SU-DHL-6 (cell line): ENCODE results near the gene LCORL.
"Not testable (repeated sequence)": the region's sequence is repeated elsewhere in the genome, so short reads cannot be mapped to it uniquely, and the experiment has no call there.

Source experiments
- H2AFZ ChIP-seq: fragments of 200-600 bp; sonication (generic); 2 replicates; pipeline ENCODE4 v1.6.1; 2014; ENCODE audit warnings: low read depth, mild to moderate bottlenecking, moderate library complexity, mixed read lengths, antibody characterized with exemption, low read length; ENCODE audit not compliant: severe bottlenecking
- H3F3A ChIP-seq: fragments of 200-600 bp; shearing (Covaris generic); 2 replicates; pipeline ENCODE4 v1.6.0; 2016; ENCODE audit warnings: antibody characterized with exemption, mild to moderate bottlenecking; ENCODE audit not compliant: insufficient read depth
- H3K27ac ChIP-seq: fragments of 200-600 bp; sonication (generic); 2 replicates; pipeline ENCODE4 v1.5.1; 2016; ENCODE audit warnings: low read depth, mild to moderate bottlenecking, low read length, moderate library complexity, mixed read lengths
- H3K27me3 ChIP-seq: fragments of 200-600 bp; sonication (generic), shearing (Covaris generic); 2 replicates; pipeline ENCODE4 v1.6.0; 2014; ENCODE audit warnings: mild to moderate bottlenecking, low read length
- H3K36me3 ChIP-seq: fragments of 200-600 bp; sonication (generic); 2 replicates; pipeline ENCODE4 v1.6.1; 2014; ENCODE audit warnings: mild to moderate bottlenecking, low read length, mixed read lengths
- H3K4me2 ChIP-seq: fragments of 300-600, 200-600 bp; shearing (Covaris generic), sonication (generic); 2 replicates; pipeline ENCODE4 v1.6.0; 2014; ENCODE audit warnings: low read length, low read depth, mild to moderate bottlenecking; ENCODE audit not compliant: poor library complexity, severe bottlenecking
- H3K4me3 ChIP-seq: fragments of 200-600 bp; sonication (generic); 2 replicates; pipeline ENCODE4 v1.5.1; 2014; ENCODE audit warnings: antibody characterized with exemption, low read length, mild to moderate bottlenecking, mixed read lengths; ENCODE audit not compliant: insufficient read depth, poor library complexity, severe bottlenecking
- H3K79me2 ChIP-seq: fragments of 200-600 bp; sonication (generic); 2 replicates; pipeline ENCODE4 v1.6.1; 2014; ENCODE audit warnings: mild to moderate bottlenecking, low read length, moderate library complexity; ENCODE audit not compliant: insufficient read depth
- H3K9ac ChIP-seq: fragments of 200-600 bp; sonication (generic); 2 replicates; pipeline ENCODE4 v1.7.0; 2014; ENCODE audit warnings: mild to moderate bottlenecking, low read length
- H3K9me2 ChIP-seq: fragments of 200-600 bp; sonication (generic); replicated peaks from 2 replicates; pipeline ENCODE4 v1.6.1; 2014; ENCODE audit warnings: low read length; ENCODE audit not compliant: insufficient read depth
- H3K9me3 ChIP-seq: fragments of 200-600 bp; sonication (generic); 2 replicates; pipeline ENCODE4 v1.6.1; 2014; ENCODE audit warnings: low read length, mixed read lengths; ENCODE audit not compliant: insufficient read depth
- H4K20me1 ChIP-seq: fragments of 200-600 bp; sonication (generic); 2 replicates; pipeline ENCODE4 v1.6.1; 2014; ENCODE audit warnings: low read depth, mild to moderate bottlenecking, antibody characterized with exemption, low read length, moderate library complexity, mixed read lengths
- EZH2phosphoT487 ChIP-seq: fragments of 200-600 bp; sonication (generic), shearing (Covaris generic); conservative IDR thresholded peaks from 2 replicates; pipeline ENCODE4 v1.6.1; 2018; ENCODE audit warnings: mild to moderate bottlenecking, antibody characterized with exemption, low read length, moderate library complexity, mixed read lengths
- TF ChIP-seq, protein P1 (sequence below): fragments of 200-600 bp; sonication (generic); IDR thresholded peaks from one replicate; pipeline ENCODE4 v1.5.1; 2017; ENCODE audit warnings: antibody characterized with exemption, mild to moderate bottlenecking, low read length, moderate library complexity; ENCODE audit not compliant: insufficient read depth, poor library complexity, severe bottlenecking

Gene LCORL

DNA sequence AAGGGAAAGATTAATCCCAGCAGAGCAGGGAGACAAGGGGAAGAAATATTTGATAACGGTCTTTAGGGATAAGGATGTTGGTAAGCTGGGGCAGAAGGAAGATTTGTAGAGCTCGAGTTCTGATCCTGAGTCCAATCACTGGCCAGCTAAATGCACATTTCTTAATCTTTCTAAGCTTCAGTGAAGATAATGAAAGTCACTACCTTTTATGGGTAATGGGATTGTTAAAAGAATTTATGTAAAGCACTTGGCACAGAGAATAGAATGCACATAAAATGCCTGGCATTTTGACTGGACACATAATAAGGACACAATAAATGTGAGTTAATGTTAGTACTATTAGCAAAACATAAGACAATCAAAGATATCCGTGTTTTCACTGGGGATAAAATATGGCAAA lies 167.5 kb downstream of the LCORL start:
- Histone ChIP-seq H3K9me3 (no peaks in the 10 kb centered on the region), H2AFZ (no peak overlapping the region), H4K20me1 (no peaks in the 10 kb centered on the region), H3K36me3 (no peaks in the 10 kb centered on the region), H3K4me2 (no peak overlapping the region), H3K79me2 (no peaks in the 10 kb centered on the region), H3K27ac (no peak overlapping the region), H3K9ac (no peak overlapping the region), H3F3A (0 out of 2 replicates have a peak, but pooled peaks cover 9% of the 10 kb centered on the region), H3K4me3 (no peak overlapping the region), H3K9me2 (no peaks in the 10 kb centered on the region), H3K27me3 (no peaks in the 10 kb centered on the region)
- no peak for TF ChIP-seq EZH2phosphoT487
- TF ChIP-seq, protein P1, sequence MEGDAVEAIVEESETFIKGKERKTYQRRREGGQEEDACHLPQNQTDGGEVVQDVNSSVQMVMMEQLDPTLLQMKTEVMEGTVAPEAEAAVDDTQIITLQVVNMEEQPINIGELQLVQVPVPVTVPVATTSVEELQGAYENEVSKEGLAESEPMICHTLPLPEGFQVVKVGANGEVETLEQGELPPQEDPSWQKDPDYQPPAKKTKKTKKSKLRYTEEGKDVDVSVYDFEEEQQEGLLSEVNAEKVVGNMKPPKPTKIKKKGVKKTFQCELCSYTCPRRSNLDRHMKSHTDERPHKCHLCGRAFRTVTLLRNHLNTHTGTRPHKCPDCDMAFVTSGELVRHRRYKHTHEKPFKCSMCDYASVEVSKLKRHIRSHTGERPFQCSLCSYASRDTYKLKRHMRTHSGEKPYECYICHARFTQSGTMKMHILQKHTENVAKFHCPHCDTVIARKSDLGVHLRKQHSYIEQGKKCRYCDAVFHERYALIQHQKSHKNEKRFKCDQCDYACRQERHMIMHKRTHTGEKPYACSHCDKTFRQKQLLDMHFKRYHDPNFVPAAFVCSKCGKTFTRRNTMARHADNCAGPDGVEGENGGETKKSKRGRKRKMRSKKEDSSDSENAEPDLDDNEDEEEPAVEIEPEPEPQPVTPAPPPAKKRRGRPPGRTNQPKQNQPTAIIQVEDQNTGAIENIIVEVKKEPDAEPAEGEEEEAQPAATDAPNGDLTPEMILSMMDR = no peak

DNA sequence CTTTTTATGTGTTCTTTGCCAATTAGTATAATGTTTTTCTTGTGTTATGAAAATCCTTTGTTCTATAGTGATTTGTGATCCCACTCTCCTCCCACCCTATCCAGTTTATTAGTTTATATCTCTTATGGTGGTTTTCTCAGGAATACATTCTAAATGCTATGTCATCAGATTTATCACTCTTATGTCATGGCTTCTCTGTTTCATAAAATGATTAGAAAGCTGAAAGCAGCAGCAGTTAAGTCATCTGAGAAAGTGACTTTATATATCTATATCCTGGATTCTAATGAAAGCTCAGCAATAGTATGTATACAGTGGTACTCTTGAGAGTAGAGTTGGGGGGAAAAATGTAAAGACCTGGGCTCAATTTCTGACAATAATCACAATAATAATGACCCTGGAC lies 169.6 kb downstream of the LCORL start:
- Histone ChIP-seq H3K36me3 (no peaks in the 10 kb centered on the region), H3K9me2 (no peaks in the 10 kb centered on the region), H3K4me2 (no peak overlapping the region), H3K27ac (no peak overlapping the region), H3K79me2 (no peaks in the 10 kb centered on the region), H2AFZ (no peak overlapping the region), H3K9ac (no peak overlapping the region), H3F3A (peaks cover 9% of the 10 kb centered on the region; the same call in 1 of the 2 replicates), H3K9me3 (no peaks in the 10 kb centered on the region), H3K4me3 (no peak overlapping the region), H4K20me1 (no peaks in the 10 kb centered on the region), H3K27me3 (no peaks in the 10 kb centered on the region)
- no peak for TF ChIP-seq EZH2phosphoT487
- TF ChIP-seq, protein P1 = no peak

DNA sequence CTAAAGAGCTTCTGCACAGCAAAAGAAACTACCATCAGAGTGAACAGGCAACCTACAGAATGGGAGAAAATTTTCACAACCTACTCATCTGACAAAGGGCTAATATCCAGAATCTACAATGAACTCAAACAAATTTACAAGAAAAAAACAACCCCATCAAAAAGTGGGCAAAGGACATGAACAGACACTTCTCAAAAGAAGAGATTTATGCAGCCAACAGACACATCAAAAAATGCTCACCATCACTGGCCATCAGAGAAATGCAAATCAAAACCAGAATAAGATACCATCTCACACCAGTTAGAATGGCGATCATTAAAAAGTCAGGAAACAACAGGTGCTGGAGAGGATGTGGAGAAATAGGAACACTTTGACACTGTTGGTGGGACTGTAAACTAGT lies 171.3 kb downstream of the LCORL start:
- H3K27me3 ChIP-seq, H3K79me2 ChIP-seq, H2AFZ ChIP-seq, H3K9me3 ChIP-seq, H3K9ac ChIP-seq, H3K9me2 ChIP-seq, H3K27ac ChIP-seq, H3K4me3 ChIP-seq, H4K20me1 ChIP-seq, H3K4me2 ChIP-seq: not testable (repeated sequence)
- Histone ChIP-seq H3F3A (peaks cover 13% of the 10 kb centered on the region; the same call in 1 of the 2 replicates), H3K36me3 (peaks cover 10% of the 10 kb centered on the region; the same call in 1 of the 2 replicates)

DNA sequence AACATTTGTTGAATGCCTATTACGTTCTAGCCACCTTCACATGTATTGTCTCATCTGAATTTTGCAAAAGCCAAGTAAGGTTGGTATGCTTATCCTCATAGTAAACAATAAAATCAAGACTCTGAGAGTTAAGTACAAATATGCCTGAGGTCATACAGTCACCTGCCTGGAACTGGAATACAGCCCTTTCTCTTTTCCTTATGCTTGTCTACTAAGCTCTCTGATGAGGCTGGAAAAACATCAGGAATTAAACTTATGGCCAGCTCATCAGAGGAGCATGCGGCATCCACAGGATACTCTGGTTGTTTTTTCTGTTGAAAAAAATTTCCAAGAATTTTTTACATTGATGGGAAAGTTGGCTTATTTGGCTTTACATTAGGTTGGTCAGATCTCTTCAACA lies 175.3 kb downstream of the LCORL start:
- TF ChIP-seq EZH2phosphoT487 = no peak
- TF ChIP-seq, protein P1 = no peak
- H3F3A ChIP-seq = peaks cover 38% of the 10 kb centered on the region
- no peaks in the 10 kb centered on the region for H3K79me2 ChIP-seq
- H3K9me2 ChIP-seq = no peaks in the 10 kb centered on the region
- H2AFZ ChIP-seq = no peak overlapping the region
- H3K27ac ChIP-seq = no peak overlapping the region
- H3K4me2 ChIP-seq = no peak overlapping the region
- H3K36me3 ChIP-seq = peaks cover 51% of the 10 kb centered on the region
- H3K4me3 ChIP-seq = no peak overlapping the region
- H3K27me3 ChIP-seq = no peaks in the 10 kb centered on the region
- no peaks in the 10 kb centered on the region for H3K9me3 ChIP-seq
- 0 out of 2 replicates have a peak, but pooled peaks cover 3% of the 10 kb centered on the region for H4K20me1 ChIP-seq
- H3K9ac ChIP-seq = no peak overlapping the region
